HepG2 (cell line): ENCODE measurements around the gene GFRA4. TPM values are rescaled to one million over a fixed set of nuclear protein-coding genes. Genes with fewer than 3 reads are reported as not detected.

ENCODE experiments used
- ATAC-seq: fragments of 200-7000 bp; cut with Tn5 transposase; 3 replicates; pipeline ENCODE4 v1.9.1; 2020; ENCODE audit warnings: mild to moderate bottlenecking, moderate library complexity
- BruUV-seq: library from RNA; stranded (reverse); fragments of 400-500 nt; replicated peaks from 2 replicates; lab custom pipeline; 2021; lab: Mats Ljungman, UMichigan
- CTCF ChIA-PET: fragments of 300-600 bp; formaldehyde crosslinking; extraction: SDS; loops from one replicate; lab custom pipeline; 2021; ENCODE audit warnings: low total read pairs, inconsistent platforms, low intra/inter-chr PET ratio; lab: Yijun Ruan, JAX
- POLR2A ChIA-PET: fragments of 350-600 bp; sonication (Branson Sonifier 250); formaldehyde crosslinking; loops from one replicate; lab custom pipeline; 2020; ENCODE audit warnings: antibody characterized with exemption, inconsistent platforms; lab: Yijun Ruan, JAX
- DNase-seq: peaks from one replicate; pipeline ENCODE4 v3.0.0-alpha.2; 2015; ENCODE audit warnings: low spot score
- FAIRE-seq: peaks from 3 replicates; lab custom pipeline; 2011; peaks lifted over from hg19 to GRCh38; lab: Jason Lieb, UNC
- H2AFZ ChIP-seq: one replicate; pipeline ENCODE4 v1.6.1; 2011; ENCODE audit warnings: low read length, inconsistent platforms
- H3K27ac ChIP-seq: fragments of 300-600 bp; 3 replicates; pipeline ENCODE4 v1.8.0; 2011; ENCODE audit warnings: mixed run types, mild to moderate bottlenecking, mixed read lengths, low read length, inconsistent platforms; ENCODE audit not compliant: insufficient read depth; ENCODE audit errors: extremely low read length
- H3K27me3 ChIP-seq, 2 experiments: fragments of 200-600 bp in 1 of 2; 2 replicates in 1 of 2; 3 replicates in 1 of 2; pipeline versions ENCODE4 v1.6.0 to v1.8.0; 2011; ENCODE audit warnings: low read length in 2 of 2, mild to moderate bottlenecking in 2 of 2, moderate library complexity in 2 of 2, inconsistent platforms in 1 of 2; ENCODE audit not compliant: insufficient read depth in 2 of 2, control insufficient read depth in 1 of 2
- H3K36me3 ChIP-seq, 2 experiments: fragments of 200-600 bp in 1 of 2; replicated peaks in 1 of 2; 2 replicates in 1 of 2; 3 replicates in 1 of 2; pipeline versions ENCODE4 v1.5.1 to v1.8.0; 2011; ENCODE audit warnings: low read length in 2 of 2, inconsistent platforms in 1 of 2; ENCODE audit not compliant: insufficient read depth in 2 of 2, control insufficient read depth in 1 of 2
- H3K4me1 ChIP-seq: 2 replicates; pipeline ENCODE4 v1.5.1; 2012; ENCODE audit warnings: low read length, inconsistent platforms; ENCODE audit not compliant: insufficient read depth
- H3K4me2 ChIP-seq: 2 replicates; pipeline ENCODE4 v1.6.0; 2011; ENCODE audit warnings: low read depth, low read length, inconsistent platforms
- H3K4me3 ChIP-seq, 3 experiments: fragments of 200-600 bp in 1 of 3; sonication (generic), shearing (Covaris generic) in 1 of 3; replicated peaks in 1 of 3; 2 replicates each; pipeline ENCODE4 v1.5.1; 2011 to 2016; ENCODE audit warnings: low read length in 3 of 3, inconsistent platforms in 2 of 3, low read depth in 2 of 3, mild to moderate bottlenecking in 2 of 3, control low read depth in 1 of 3, mixed read lengths in 1 of 3; ENCODE audit not compliant: insufficient read depth in 1 of 3
- H3K79me2 ChIP-seq: one replicate; pipeline ENCODE4 v1.6.1; 2011; ENCODE audit warnings: low read length, inconsistent platforms; ENCODE audit not compliant: insufficient read depth
- H3K9ac ChIP-seq: 2 replicates; pipeline ENCODE4 v1.6.0; 2011; ENCODE audit warnings: mild to moderate bottlenecking, low read depth, low read length, inconsistent platforms; ENCODE audit not compliant: insufficient read depth
- H3K9me3 ChIP-seq: 2 replicates; pipeline ENCODE4 v1.5.1; 2012; ENCODE audit warnings: mild to moderate bottlenecking, low read length
- H4K20me1 ChIP-seq: 2 replicates; pipeline ENCODE4 v1.6.0; 2011; ENCODE audit warnings: inconsistent platforms, mild to moderate bottlenecking, low read length, moderate library complexity; ENCODE audit not compliant: insufficient read depth
- EZH2 ChIP-seq: conservative IDR thresholded peaks from 2 replicates; pipeline ENCODE4 v1.6.1; 2012; ENCODE audit warnings: mild to moderate bottlenecking, low read depth, low read length, moderate library complexity
- MAF1 ChIP-seq: sonication (generic); formaldehyde crosslinking; IDR thresholded peaks from 2 replicates; pipeline ENCODE4 v1.5.0; 2020; ENCODE audit warnings: missing genetic modification reagents, borderline replicate concordance
- MEIS1 ChIP-seq: sonication (generic); formaldehyde crosslinking; IDR thresholded peaks from 2 replicates; pipeline ENCODE4 v1.9.0; 2021; ENCODE audit warnings: mild to moderate bottlenecking, missing genetic modification reagents, moderate library complexity, borderline replicate concordance
- NFE2L1 ChIP-seq: sonication (generic); formaldehyde crosslinking; IDR thresholded peaks from 2 replicates; pipeline ENCODE4 v1.4.0; 2020; ENCODE audit warnings: missing genetic modification reagents, mild to moderate bottlenecking, borderline replicate concordance
- ZNF263 ChIP-seq: sonication (generic); formaldehyde crosslinking; IDR thresholded peaks from 2 replicates; pipeline ENCODE4 v1.4.0; 2020; ENCODE audit warnings: missing genetic modification reagents
- ZNF282 ChIP-seq: fragments of 450-650 bp; IDR thresholded peaks from 2 replicates; pipeline ENCODE4 v1.6.1; 2018; ENCODE audit not compliant: partially characterized antibody
- WGBS: methylation state at CpG from one replicate; pipeline ENCODE4 v1.1.6; 2017; ENCODE audit warnings: low lambda C conversion rate; 5-methylcytosine and 5-hydroxymethylcytosine counted together
- in situ Hi-C: cut with HindIII; loops from 2 replicates; pipeline ENCODE4 v1.10.0; 2017; ENCODE audit warnings: low pct_unique_long_range_greater_than_20kb; ENCODE audit not compliant: extremely low pct_ligation_motif_present
- intact Hi-C: fragments of 100-400 bp; cut with micrococcal nuclease; formaldehyde crosslinking; loops from one replicate; pipeline ENCODE4 v1.10.0; 2022; ENCODE audit not compliant: unreplicated experiment
- polyA plus RNA-seq, 8 experiments: library from polyadenylated mRNA; depleted of rRNA in 3 of 8; stranded (reverse) in 7 of 8; unstranded in 1 of 8; fragments of >200 nt; fragmentation: Illumina TruSeq in 4 of 8; extraction: Trizol in 4 of 8; gene quantifications; 2 replicates each; pipeline versions ENCODE4 v1.2.1 to v1.2.3, GENCODE V29; 2011 to 2016; ENCODE audit warnings: low read depth in 4 of 8, missing spikeins in 1 of 8, mixed read lengths in 1 of 8; ENCODE audit not compliant: insufficient read depth in 1 of 8
- total RNA-seq, 5 experiments: library from RNA; depleted of rRNA; stranded (reverse); fragments of >200 nt; fragmentation: Illumina TruSeq; extraction: Trizol; gene quantifications; 2 replicates each; pipeline ENCODE4 v1.2.3, GENCODE V29; 2016; ENCODE audit warnings: low read depth in 1 of 5
- TF ChIP-seq, protein P1 (sequence below): sonication (generic); formaldehyde crosslinking; IDR thresholded peaks from 2 replicates; pipeline ENCODE4 v1.8.0; 2023; ENCODE audit warnings: mild to moderate bottlenecking, missing genetic modification reagents
- TF ChIP-seq, protein P2 (sequence below): sonication (generic); formaldehyde crosslinking; IDR thresholded peaks from 2 replicates; pipeline ENCODE4 v1.4.0; 2020; ENCODE audit warnings: missing genetic modification reagents

Gene GFRA4
- total and polyA plus RNA-seq, 2 of the 13 experiments (the other 11 are each of a cell fraction or from before 2014, with no cell fraction given): not detected

DNA sequence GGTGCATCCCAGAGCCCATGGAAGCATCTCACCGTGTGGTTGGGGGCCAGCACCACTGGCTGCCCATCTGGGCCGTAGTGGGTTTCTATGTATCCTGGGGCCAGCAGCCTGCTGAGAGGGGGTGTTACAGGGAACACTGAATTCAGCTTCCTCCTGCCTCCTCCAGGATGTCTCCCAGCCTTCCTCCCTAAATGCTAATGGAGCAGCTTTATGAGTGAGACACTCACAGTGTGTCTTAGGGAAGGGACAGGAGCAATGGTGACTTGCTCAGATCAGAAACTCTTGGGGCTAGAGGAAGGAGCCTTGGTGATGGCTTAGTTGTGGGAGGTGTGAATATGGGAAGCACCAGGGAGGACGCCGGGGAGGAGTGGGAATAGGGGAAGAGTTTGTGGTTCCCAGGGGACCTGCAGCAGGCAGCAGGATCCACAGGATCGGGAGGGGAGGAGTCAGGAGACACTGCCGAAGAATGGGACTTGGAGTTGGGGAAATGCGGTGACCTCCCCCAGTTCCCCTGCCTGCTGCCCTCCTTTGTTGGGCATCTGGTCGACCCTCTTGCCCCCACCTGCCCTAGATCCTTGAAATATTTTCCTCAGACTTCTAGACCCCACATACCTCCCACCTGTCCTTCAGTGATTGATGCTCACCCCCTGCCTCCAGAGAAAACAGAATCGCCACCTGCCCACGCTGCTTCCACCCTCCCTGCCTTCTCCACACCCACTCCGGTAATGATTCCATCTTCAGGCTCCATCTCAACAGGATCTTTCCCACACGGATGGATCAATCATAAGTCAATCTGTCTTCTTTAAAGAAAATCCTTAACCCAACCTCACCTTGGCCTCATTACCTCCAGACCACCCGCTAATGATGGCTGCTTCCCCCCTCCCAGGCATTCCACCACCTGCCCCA is 12.0 kb upstream of the GFRA4 start:
- BruUV-seq: no TSS peak
- no peaks in the 10 kb centered on the region for H3K9me3 ChIP-seq
- no peak overlapping the region for H3K4me3 ChIP-seq
- intact Hi-C loops (no loop called here), in situ Hi-C loops (loop anchor here (5.0 kb wide), 1 partner anchor 37 kb away; the partner anchor contains the start of gene SIGLEC1)
- no peak overlapping the region for H3K27ac ChIP-seq
- no peak for DNase-seq
- no peaks in the 10 kb centered on the region for H4K20me1 ChIP-seq
- H3K27me3 ChIP-seq: peaks cover 58 to 98% of the 10 kb centered on the region in 2 experiments
- POLR2A ChIA-PET: interaction anchor here (1.5 kb wide), 1 partner anchor 92 kb away, joined by 4 read pairs; the partner anchor contains the start of gene ADISSP
- H3K9ac ChIP-seq: no peak overlapping the region
- ATAC-seq: no peak
- 8% methylated on average over 13 of the region's 13 CpGs for WGBS
- H3K36me3 ChIP-seq: no peaks in the 10 kb centered on the region
- no peaks in the 10 kb centered on the region for H3K79me2 ChIP-seq
- no peak for FAIRE-seq
- TF ChIP-seq ZNF263 (CRISPR knock-in tag): 0 out of 2 replicates have a peak, but pooled peaks have one; percentile 22
- no peak for TF ChIP-seq NFE2L1 (CRISPR knock-in tag)
- H3K4me2 ChIP-seq: no peak overlapping the region
- H3K4me1 ChIP-seq: peaks cover 8% of the 10 kb centered on the region; the same call in 1 of the 2 replicates
- H2AFZ ChIP-seq: no peak overlapping the region
- CTCF ChIA-PET: no interaction called here

DNA sequence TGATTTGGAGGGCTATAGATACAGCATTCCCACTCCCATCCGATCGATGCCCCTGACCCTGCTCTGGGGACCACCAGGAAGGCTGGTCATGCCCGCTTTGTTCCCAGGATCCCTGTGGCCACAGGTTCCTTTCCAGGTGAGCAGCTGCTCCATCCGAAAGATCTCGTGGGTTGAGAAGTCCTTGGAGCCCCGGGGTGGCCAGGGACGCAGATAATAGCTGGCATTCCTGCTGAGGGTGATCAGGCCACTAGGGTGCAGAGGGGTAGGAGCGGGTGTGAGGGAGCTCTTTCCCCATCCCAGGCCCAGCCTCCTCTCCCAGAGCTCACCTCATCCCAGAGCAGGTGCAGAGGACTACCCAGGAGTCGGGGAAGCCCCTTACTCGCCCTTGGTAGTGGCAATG is 11.2 kb upstream of the GFRA4 start:
- 13% methylated on average over 10 of the region's 10 CpGs for WGBS
- in situ Hi-C loops (no loop called here), intact Hi-C loops (no loop called here)
- no peak overlapping the region for H3K9ac ChIP-seq
- DNase-seq: no peak
- peaks cover 8% of the 10 kb centered on the region; the same call in 1 of the 2 replicates for H3K4me1 ChIP-seq
- H3K79me2 ChIP-seq: no peaks in the 10 kb centered on the region
- ATAC-seq: peak; percentile 7; the same call in 2 of the 3 replicates
- no peaks in the 10 kb centered on the region for H4K20me1 ChIP-seq
- H3K36me3 ChIP-seq: no peaks in the 10 kb centered on the region
- no peak for FAIRE-seq
- H3K27ac ChIP-seq: no peak overlapping the region
- TF ChIP-seq MAF1 (CRISPR knock-in tag): no peak
- no peak for TF ChIP-seq ZNF282
- no peak for TF ChIP-seq MEIS1
- TF ChIP-seq, protein P1, sequence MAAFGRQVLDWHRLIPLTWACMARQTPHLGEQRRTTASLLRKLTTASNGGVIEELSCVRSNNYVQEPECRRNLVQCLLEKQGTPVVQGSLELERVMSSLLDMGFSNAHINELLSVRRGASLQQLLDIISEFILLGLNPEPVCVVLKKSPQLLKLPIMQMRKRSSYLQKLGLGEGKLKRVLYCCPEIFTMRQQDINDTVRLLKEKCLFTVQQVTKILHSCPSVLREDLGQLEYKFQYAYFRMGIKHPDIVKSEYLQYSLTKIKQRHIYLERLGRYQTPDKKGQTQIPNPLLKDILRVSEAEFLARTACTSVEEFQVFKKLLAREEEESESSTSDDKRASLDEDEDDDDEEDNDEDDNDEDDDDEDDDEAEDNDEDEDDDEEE (CRISPR knock-in tag): no peak
- TF ChIP-seq, protein P2, sequence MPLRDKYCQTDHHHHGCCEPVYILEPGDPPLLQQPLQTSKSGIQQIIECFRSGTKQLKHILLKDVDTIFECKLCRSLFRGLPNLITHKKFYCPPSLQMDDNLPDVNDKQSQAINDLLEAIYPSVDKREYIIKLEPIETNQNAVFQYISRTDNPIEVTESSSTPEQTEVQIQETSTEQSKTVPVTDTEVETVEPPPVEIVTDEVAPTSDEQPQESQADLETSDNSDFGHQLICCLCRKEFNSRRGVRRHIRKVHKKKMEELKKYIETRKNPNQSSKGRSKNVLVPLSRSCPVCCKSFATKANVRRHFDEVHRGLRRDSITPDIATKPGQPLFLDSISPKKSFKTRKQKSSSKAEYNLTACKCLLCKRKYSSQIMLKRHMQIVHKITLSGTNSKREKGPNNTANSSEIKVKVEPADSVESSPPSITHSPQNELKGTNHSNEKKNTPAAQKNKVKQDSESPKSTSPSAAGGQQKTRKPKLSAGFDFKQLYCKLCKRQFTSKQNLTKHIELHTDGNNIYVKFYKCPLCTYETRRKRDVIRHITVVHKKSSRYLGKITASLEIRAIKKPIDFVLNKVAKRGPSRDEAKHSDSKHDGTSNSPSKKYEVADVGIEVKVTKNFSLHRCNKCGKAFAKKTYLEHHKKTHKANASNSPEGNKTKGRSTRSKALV (CRISPR knock-in tag): 0 out of 2 replicates have a peak, but pooled peaks have one; percentile 28
- TF ChIP-seq EZH2: peak; percentile 85
- TF ChIP-seq, all 625 proteins: peak for 2
- Histone ChIP-seq H3K27me3 (peaks cover 52 to 97% of the 10 kb centered on the region in 2 experiments), H3K9me3 (no peaks in the 10 kb centered on the region), H3K4me3 (no peak overlapping the region), H3K4me2 (no peak overlapping the region), H2AFZ (no peak overlapping the region)
- no TSS peak for BruUV-seq
- ChIA-PET CTCF (no interaction called here), POLR2A (no interaction called here)
